CD4-positive, alpha-beta T cell treated with Interleukin-1 beta for 1 hour (primary cell): ENCODE data around the gene R3HDM2.

Experiments used
- DNase-seq, 2 donors: peaks; one replicate each; pipeline ENCODE4 v3.0.0-alpha.2; 2020 to 2022

Gene R3HDM2

DNA sequence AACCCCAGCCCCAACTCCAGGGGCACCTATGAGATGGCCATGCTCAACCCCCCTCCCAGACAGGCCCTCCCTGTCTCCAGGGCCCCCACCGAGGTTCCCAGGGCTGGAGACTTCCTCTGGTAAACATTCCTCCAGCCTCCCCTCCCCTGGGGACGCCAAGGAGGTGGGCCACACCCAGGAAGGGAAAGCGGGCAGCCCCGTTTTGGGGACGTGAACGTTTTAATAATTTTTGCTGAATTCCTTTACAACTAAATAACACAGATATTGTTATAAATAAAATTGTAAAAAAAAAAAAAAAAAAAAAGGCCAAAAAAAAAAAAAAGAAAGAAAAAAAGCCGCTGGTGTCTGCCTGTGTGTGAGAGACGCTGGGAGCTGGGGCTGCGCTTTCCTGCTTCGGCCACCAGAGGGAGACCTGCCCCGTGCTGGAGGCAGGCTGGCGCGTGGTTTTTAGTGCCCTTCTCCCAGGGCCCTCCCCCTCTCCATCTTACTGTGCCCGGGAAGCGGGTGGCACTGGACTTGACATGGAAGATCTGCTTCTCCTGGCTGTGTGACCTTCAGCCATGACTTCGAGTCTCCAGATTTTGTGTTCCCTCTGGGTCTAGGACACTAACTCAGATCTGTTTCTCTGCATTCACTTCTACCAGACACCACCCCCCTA lies 217.7 kb downstream of the R3HDM2 start:
- peak; percentile 86 to 87 for DNase-seq

DNA sequence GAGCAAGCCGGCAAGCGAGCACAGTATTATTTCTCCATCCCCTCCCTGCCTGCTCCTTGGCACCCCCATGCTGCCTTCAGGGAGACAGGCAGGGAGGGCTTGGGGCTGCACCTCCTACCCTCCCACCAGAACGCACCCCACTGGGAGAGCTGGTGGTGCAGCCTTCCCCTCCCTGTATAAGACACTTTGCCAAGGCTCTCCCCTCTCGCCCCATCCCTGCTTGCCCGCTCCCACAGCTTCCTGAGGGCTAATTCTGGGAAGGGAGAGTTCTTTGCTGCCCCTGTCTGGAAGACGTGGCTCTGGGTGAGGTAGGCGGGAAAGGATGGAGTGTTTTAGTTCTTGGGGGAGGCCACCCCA lies 218.2 kb downstream of the R3HDM2 start:
- no peak for DNase-seq

DNA sequence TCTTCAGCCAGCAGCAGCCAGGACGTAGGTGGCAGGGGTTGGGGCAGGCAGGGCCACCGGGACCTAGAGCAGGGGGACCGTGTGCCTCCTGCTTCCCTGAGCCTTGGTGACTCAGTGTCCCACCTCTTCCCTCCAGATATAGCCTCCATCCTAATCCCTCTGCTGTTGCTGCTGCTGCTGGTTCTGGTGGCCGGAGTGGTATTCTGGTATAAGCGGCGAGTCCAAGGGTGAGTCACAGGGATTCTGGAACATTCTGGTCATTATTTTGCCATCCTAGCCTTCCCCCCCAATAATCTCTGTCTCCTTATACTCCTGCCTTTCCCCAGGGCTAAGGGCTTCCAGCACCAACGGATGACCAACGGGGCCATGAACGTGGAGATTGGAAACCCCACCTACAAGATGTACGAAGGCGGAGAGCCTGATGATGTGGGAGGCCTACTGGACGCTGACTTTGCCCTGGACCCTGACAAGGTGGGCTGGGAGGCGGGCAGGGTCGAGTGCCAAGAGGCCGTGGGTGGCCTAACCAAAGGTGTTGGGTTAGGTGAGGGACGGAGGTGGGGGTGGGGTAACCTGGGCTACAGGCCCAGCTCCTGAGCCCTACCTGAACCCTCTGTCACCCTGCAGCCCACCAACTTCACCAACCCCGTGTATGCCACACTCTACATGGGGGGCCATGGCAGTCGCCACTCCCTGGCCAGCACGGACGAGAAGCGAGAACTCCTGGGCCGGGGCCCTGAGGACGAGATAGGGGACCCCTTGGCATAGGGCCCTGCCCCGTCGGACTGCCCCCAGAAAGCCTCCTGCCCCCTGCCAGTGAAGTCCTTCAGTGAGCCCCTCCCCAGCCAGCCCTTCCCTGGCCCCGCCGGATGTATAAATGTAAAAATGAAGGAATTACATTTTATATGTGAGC lies 218.8 kb downstream of the R3HDM2 start:
- no peak for DNase-seq

DNA sequence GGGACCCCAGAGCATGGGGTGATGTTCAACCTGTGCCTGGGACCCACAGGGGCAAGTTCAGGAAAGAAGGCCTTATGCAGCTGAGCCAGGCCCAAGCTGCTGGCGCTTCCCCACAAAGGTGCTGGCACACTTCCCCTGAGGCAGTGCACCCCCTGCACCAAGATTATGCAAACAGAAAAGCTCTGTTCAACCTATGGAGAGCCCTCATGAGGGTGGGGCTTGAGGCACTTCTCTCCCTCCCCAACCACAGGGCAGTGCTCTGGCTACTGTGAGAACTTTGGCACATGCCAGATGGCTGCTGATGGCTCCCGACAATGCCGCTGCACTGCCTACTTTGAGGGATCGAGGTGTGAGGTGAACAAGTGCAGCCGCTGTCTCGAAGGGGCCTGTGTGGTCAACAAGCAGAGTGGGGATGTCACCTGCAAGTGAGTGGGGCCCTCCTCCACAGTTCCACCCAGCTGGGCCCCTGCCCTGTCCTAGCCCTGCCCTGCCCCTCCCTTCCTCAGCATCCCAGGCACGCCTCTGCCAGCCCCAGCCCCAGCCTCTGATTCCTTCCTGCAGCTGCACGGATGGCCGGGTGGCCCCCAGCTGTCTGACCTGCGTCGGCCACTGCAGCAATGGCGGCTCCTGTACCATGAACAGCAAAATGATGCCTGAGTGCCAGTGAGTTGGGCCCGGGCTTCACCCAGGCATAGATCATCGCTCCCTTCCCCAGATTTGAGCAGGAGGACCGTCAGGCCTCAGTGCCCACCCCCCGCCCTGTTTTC lies 219.7 kb downstream of the R3HDM2 start:
- no peak for DNase-seq

- DNase-seq = no peak
These were observed 220.4 kb downstream of the R3HDM2 start for GRCh38 chr12:57210461-57210860.

- DNase-seq = no peak
These were observed 220.9 kb downstream of the R3HDM2 start for GRCh38 chr12:57209916-57210315.

- DNase-seq = no peak
These were observed 222.1 kb downstream of the R3HDM2 start for GRCh38 chr12:57208631-57209282.

- DNase-seq = no peak
These were observed 222.9 kb downstream of the R3HDM2 start for GRCh38 chr12:57207731-57208630.

- DNase-seq = no peak
These were observed 224.9 kb downstream of the R3HDM2 start for GRCh38 chr12:57205931-57206330.

DNA sequence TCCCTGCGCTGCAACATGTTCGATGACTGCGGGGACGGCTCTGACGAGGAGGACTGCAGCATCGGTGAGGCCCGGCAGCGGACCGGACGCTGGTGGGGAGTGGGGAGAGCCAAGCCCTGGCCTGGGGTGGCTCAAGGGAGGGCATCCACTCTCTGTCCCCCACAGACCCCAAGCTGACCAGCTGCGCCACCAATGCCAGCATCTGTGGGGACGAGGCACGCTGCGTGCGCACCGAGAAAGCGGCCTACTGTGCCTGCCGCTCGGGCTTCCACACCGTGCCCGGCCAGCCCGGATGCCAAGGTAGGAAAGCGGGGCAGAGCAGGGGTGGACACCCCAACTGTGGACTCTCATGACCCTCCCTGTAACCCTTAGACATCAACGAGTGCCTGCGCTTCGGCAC lies 225.7 kb downstream of the R3HDM2 start:
- DNase-seq = no peak

- DNase-seq = no peak
These were observed 226.4 kb downstream of the R3HDM2 start for GRCh38 chr12:57204454-57204853.

DNA sequence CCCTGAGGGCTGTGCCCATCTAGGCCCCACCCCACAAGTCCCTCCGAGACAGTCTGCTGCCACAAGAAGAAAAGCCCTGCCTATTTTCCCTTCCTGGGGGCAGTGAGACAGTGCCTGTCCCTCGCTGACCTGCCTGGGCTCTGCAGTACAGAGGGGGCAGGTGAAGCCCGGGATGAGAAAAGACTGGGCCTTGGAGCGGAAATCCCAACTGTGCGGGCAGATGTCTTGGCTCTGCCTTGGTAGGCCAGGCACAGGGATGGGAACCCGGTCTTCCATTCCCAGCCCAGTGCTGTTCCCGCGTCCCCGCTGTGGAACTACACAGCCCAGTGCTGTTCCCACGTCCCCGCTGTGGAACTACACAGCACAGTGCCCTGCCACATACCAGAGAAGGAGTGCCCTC lies 227.1 kb downstream of the R3HDM2 start:
- no peak for DNase-seq
